Keratinocyte (primary cell): ENCODE results near the gene B4GALT3. TPM values are rescaled to one million over a fixed set of nuclear protein-coding genes. Genes with fewer than 3 reads are reported as not detected.

ENCODE experiments used
- DNase-seq: peaks from one replicate; pipeline ENCODE4 v3.0.0-alpha.2; 2011; ENCODE audit warnings: low read depth, missing footprints, low spot score
- FAIRE-seq: peaks from 2 replicates; lab custom pipeline; 2011; peaks lifted over from hg19 to GRCh38; lab: Jason Lieb, UNC
- H2AFZ ChIP-seq: 2 replicates; pipeline ENCODE4 v1.6.0; 2012; ENCODE audit warnings: low read length, control low read depth, inconsistent platforms; ENCODE audit not compliant: control insufficient read depth
- H3K27ac ChIP-seq: 2 replicates; pipeline ENCODE4 v1.5.1; 2011; ENCODE audit warnings: low read length; ENCODE audit not compliant: control insufficient read depth, insufficient read depth
- H3K27me3 ChIP-seq: 3 replicates; pipeline ENCODE4 v1.6.0; 2011; ENCODE audit warnings: low read length; ENCODE audit not compliant: control insufficient read depth, insufficient read depth; ENCODE audit errors: extremely low read depth
- H3K36me3 ChIP-seq, 2 experiments: 2 replicates in 1 of 2; 3 replicates in 1 of 2; pipeline ENCODE4 v1.5.1; 2011; ENCODE audit warnings: low read length in 2 of 2, mild to moderate bottlenecking in 1 of 2; ENCODE audit not compliant: control insufficient read depth in 2 of 2, insufficient read depth in 2 of 2; ENCODE audit errors: extremely low read depth in 1 of 2
- H3K4me1 ChIP-seq: 3 replicates; pipeline ENCODE4 v1.5.1; 2011; ENCODE audit warnings: low read length; ENCODE audit not compliant: control insufficient read depth, insufficient read depth; ENCODE audit errors: extremely low read depth
- H3K4me2 ChIP-seq: 3 replicates; pipeline ENCODE4 v1.6.0; 2011; ENCODE audit warnings: low read depth, low read length; ENCODE audit not compliant: control insufficient read depth, insufficient read depth; ENCODE audit errors: extremely low read depth
- H3K4me3 ChIP-seq, 3 experiments: fragments of 200-600 bp in 1 of 3; sonication (generic) in 1 of 3; 2 replicates in 2 of 3; 3 replicates in 1 of 3; pipeline ENCODE4 v1.5.1; 2011 to 2016; ENCODE audit warnings: low read length in 3 of 3, mild to moderate bottlenecking in 3 of 3, control low read depth in 2 of 3, inconsistent platforms in 1 of 3, low read depth in 1 of 3, mixed read lengths in 1 of 3, mixed run types in 1 of 3, moderate library complexity in 1 of 3; ENCODE audit not compliant: control insufficient read depth in 2 of 3, insufficient read depth in 2 of 3; ENCODE audit errors: extremely low read depth in 1 of 3
- H3K79me2 ChIP-seq: 2 replicates; pipeline ENCODE4 v1.6.0; 2012; ENCODE audit warnings: low read length; ENCODE audit not compliant: control insufficient read depth, insufficient read depth
- H3K9ac ChIP-seq: 3 replicates; pipeline ENCODE4 v1.6.0; 2011; ENCODE audit warnings: low read length; ENCODE audit not compliant: control insufficient read depth, insufficient read depth; ENCODE audit errors: extremely low read depth
- H3K9me1 ChIP-seq: 3 replicates; pipeline ENCODE4 v1.6.0; 2011; ENCODE audit warnings: low read length; ENCODE audit not compliant: control insufficient read depth, insufficient read depth; ENCODE audit errors: extremely low read depth
- H3K9me3 ChIP-seq: 2 replicates; pipeline ENCODE4 v1.5.1; 2012; ENCODE audit warnings: low read depth, low read length; ENCODE audit not compliant: control insufficient read depth
- H4K20me1 ChIP-seq: 3 replicates; pipeline ENCODE4 v1.6.0; 2011; ENCODE audit warnings: low read length; ENCODE audit not compliant: control insufficient read depth, insufficient read depth; ENCODE audit errors: extremely low read depth
- EZH2 ChIP-seq: IDR thresholded peaks from one replicate; pipeline ENCODE4 v1.6.1; 2012; ENCODE audit warnings: inconsistent platforms, mild to moderate bottlenecking, low read length, moderate library complexity
- dilution Hi-C: fragments of 300-500 bp; cut with MboI; formaldehyde crosslinking; loops from one replicate; pipeline ENCODE4 v1.7.0; 2020; ENCODE audit warnings: low sequenced_read_pairs; ENCODE audit not compliant: extremely low pct_ligation_motif_present
- polyA plus RNA-seq, 5 experiments: library from polyadenylated mRNA; depleted of rRNA in 3 of 5; stranded (reverse) in 3 of 5; stranded (forward) in 1 of 5; unstranded in 1 of 5; fragments of >200 nt; gene quantifications; 1 replicate in 1 of 5; 2 replicates in 3 of 5; 3 replicates in 1 of 5; pipeline versions ENCODE4 v1.2.1 to v1.2.3, GENCODE V29; 2011 to 2012; ENCODE audit warnings: missing spikeins in 2 of 5, low read depth in 1 of 5, low replicate concordance in 1 of 5
- TF ChIP-seq, protein P1 (sequence below), 3 experiments: IDR thresholded peaks in 1 of 3; conservative IDR thresholded peaks in 1 of 3; optimal IDR thresholded peaks in 1 of 3; 2 replicates in 2 of 3; 3 replicates in 1 of 3; pipeline versions ENCODE3 to v1.5.1; 2011; ENCODE audit warnings: low read length in 3 of 3, mild to moderate bottlenecking in 3 of 3, moderate library complexity in 2 of 3, control low read depth in 1 of 3, inconsistent platforms in 1 of 3; ENCODE audit not compliant: insufficient read depth in 2 of 3; ENCODE audit errors: extremely low read depth in 1 of 3

Gene B4GALT3
- polyA plus RNA-seq, 1 donor (not counting 4 experiments of a cell fraction or from before 2014, with no cell fraction given) = 19.1 TPM

- dilution Hi-C loops = no loop called here
- TF ChIP-seq, protein P1, sequence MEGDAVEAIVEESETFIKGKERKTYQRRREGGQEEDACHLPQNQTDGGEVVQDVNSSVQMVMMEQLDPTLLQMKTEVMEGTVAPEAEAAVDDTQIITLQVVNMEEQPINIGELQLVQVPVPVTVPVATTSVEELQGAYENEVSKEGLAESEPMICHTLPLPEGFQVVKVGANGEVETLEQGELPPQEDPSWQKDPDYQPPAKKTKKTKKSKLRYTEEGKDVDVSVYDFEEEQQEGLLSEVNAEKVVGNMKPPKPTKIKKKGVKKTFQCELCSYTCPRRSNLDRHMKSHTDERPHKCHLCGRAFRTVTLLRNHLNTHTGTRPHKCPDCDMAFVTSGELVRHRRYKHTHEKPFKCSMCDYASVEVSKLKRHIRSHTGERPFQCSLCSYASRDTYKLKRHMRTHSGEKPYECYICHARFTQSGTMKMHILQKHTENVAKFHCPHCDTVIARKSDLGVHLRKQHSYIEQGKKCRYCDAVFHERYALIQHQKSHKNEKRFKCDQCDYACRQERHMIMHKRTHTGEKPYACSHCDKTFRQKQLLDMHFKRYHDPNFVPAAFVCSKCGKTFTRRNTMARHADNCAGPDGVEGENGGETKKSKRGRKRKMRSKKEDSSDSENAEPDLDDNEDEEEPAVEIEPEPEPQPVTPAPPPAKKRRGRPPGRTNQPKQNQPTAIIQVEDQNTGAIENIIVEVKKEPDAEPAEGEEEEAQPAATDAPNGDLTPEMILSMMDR (optimal IDR thresholded peaks at IDR 0.05 in 1 of 3, IDR thresholded peaks at IDR 0.05 in 1 of 3, conservative IDR thresholded peaks at IDR 0.05 in 1 of 3; ENCODE audit: extremely low read depth in 1 of 3, insufficient read depth in 2 of 3, low read length in 3 of 3) = no peak
- TF ChIP-seq EZH2 = no peak
- H3K9me3 ChIP-seq = no peaks in the 10 kb centered on the region
- H3K27ac ChIP-seq = peak overlapping the region; percentile 92
- H3K36me3 ChIP-seq = peaks cover 18 to 29% of the 10 kb centered on the region in 2 experiments
- H3K9me1 ChIP-seq = no peaks in the 10 kb centered on the region
- H2AFZ ChIP-seq = no peak overlapping the region
- H3K4me2 ChIP-seq = peak overlapping the region; percentile 99
- no peaks in the 10 kb centered on the region for H4K20me1 ChIP-seq
- H3K79me2 ChIP-seq = peaks cover 16% of the 10 kb centered on the region
- FAIRE-seq = no peak
- H3K27me3 ChIP-seq = no peaks in the 10 kb centered on the region
- peak overlapping the region; percentile 87 to 93 (median 93) for H3K4me3 ChIP-seq
- H3K9ac ChIP-seq = peak overlapping the region; percentile 95
- no peak for DNase-seq
- peaks cover 13% of the 10 kb centered on the region for H3K4me1 ChIP-seq
Measured at GRCh38 chr1:161175771-161176453, 1.4 kb downstream of the B4GALT3 start.

DNA sequence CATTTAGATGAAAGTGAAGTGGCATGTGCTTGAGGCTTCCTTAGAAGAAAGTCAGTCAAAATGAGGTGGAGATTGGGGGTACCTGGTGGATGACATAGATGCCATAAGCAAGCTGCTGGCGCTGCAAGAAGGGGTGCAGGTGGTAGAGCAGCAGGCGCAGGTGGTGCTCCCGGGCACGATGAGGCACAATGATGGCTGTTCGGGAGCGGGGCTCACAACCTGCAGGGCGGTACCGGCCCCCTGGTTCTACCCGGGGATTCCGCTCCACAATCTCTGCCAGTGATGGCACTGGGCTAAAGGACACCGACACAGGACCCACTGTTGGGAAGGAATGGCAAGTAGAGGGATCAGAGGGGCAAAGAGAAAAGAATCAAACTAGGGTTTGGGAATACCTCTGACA is 2.4 kb downstream of the B4GALT3 start:
- Histone ChIP-seq H3K9me3 (no peaks in the 10 kb centered on the region), H3K4me1 (peaks cover 13% of the 10 kb centered on the region), H3K4me3 (no peak overlapping the region), H3K27ac (no peak overlapping the region), H3K27me3 (no peaks in the 10 kb centered on the region), H4K20me1 (no peaks in the 10 kb centered on the region), H3K9me1 (no peaks in the 10 kb centered on the region), H2AFZ (no peak overlapping the region), H3K36me3 (peaks cover 19 to 35% of the 10 kb centered on the region in 2 experiments), H3K9ac (no peak overlapping the region), H3K4me2 (no peak overlapping the region), H3K79me2 (peaks cover 16% of the 10 kb centered on the region)
- dilution Hi-C loops = no loop called here
- FAIRE-seq = no peak
- TF ChIP-seq, protein P1 (optimal IDR thresholded peaks at IDR 0.05 in 1 of 3, IDR thresholded peaks at IDR 0.05 in 1 of 3, conservative IDR thresholded peaks at IDR 0.05 in 1 of 3; ENCODE audit: extremely low read depth in 1 of 3, insufficient read depth in 2 of 3, low read length in 3 of 3) = no peak
- TF ChIP-seq EZH2 = no peak
- DNase-seq = no peak
